ENCODE results near the gene TRMT6. TPM values are rescaled to one million over a fixed set of nuclear protein-coding genes. Genes with fewer than 3 reads are reported as not detected.

Gene TRMT6
- polyA plus RNA-seq, 1 donor (not counting 4 experiments of a cell fraction or from before 2014, with no cell fraction given) = 26.3 TPM

GRCh38 chr20:5969348-5969935 is 19.1 kb upstream of the TRMT6 start:
- Histone ChIP-seq H3K4me3 (ENCODE audit: control insufficient read depth in 2 of 3, extremely low read depth in 1 of 3, insufficient read depth in 2 of 3, low read depth in 1 of 3, low read length in 3 of 3) (no peak overlapping the region), H3K36me3 (ENCODE audit: control insufficient read depth in 2 of 2, extremely low read depth in 1 of 2, insufficient read depth in 2 of 2, low read length in 2 of 2) (peaks cover 0 to 2% of the 10 kb centered on the region in 2 experiments), H3K79me2 (ENCODE audit: control insufficient read depth, insufficient read depth, low read length) (no peaks in the 10 kb centered on the region), H3K4me2 (ENCODE audit: control insufficient read depth, extremely low read depth, insufficient read depth, low read depth, low read length) (no peak overlapping the region), H3K9me1 (ENCODE audit: control insufficient read depth, extremely low read depth, insufficient read depth, low read length) (no peaks in the 10 kb centered on the region), H3K4me1 (ENCODE audit: control insufficient read depth, extremely low read depth, insufficient read depth, low read length) (no peaks in the 10 kb centered on the region), H3K27me3 (ENCODE audit: control insufficient read depth, extremely low read depth, insufficient read depth, low read length) (no peaks in the 10 kb centered on the region), H2AFZ (ENCODE audit: control insufficient read depth, low read length) (no peak overlapping the region), H3K9ac (ENCODE audit: control insufficient read depth, extremely low read depth, insufficient read depth, low read length) (no peak overlapping the region), H3K27ac (ENCODE audit: control insufficient read depth, insufficient read depth, low read length) (no peak overlapping the region), H4K20me1 (ENCODE audit: control insufficient read depth, extremely low read depth, insufficient read depth, low read length) (no peaks in the 10 kb centered on the region), H3K9me3 (ENCODE audit: control insufficient read depth, low read depth, low read length) (no peaks in the 10 kb centered on the region)
- FAIRE-seq (no peak), DNase-seq (ENCODE audit: low read depth, low spot score) (no peak)
- dilution Hi-C loops (cut with MboI; ENCODE audit: extremely low pct_ligation_motif_present, low sequenced_read_pairs) = no loop called here
- TF ChIP-seq EZH2 (IDR thresholded peaks at IDR 0.05; ENCODE audit: low read length) (no peak), CTCF (optimal IDR thresholded peaks at IDR 0.05 in 1 of 3, IDR thresholded peaks at IDR 0.05 in 1 of 3, conservative IDR thresholded peaks at IDR 0.05 in 1 of 3; ENCODE audit: extremely low read depth in 1 of 3, insufficient read depth in 2 of 3, low read length in 3 of 3) (no peak)

- H3K4me1 ChIP-seq (ENCODE audit: control insufficient read depth, extremely low read depth, insufficient read depth, low read length) = no peaks in the 10 kb centered on the region
- H3K79me2 ChIP-seq (ENCODE audit: control insufficient read depth, insufficient read depth, low read length) = no peaks in the 10 kb centered on the region
- dilution Hi-C loops (cut with MboI; ENCODE audit: extremely low pct_ligation_motif_present, low sequenced_read_pairs) = no loop called here
- no peaks in the 10 kb centered on the region for H3K27me3 ChIP-seq (ENCODE audit: control insufficient read depth, extremely low read depth, insufficient read depth, low read length)
- no peaks in the 10 kb centered on the region for H4K20me1 ChIP-seq (ENCODE audit: control insufficient read depth, extremely low read depth, insufficient read depth, low read length)
- H3K9ac ChIP-seq (ENCODE audit: control insufficient read depth, extremely low read depth, insufficient read depth, low read length) = no peak overlapping the region
- peaks cover 0 to 2% of the 10 kb centered on the region in 2 experiments for H3K36me3 ChIP-seq (ENCODE audit: control insufficient read depth in 2 of 2, extremely low read depth in 1 of 2, insufficient read depth in 2 of 2, low read length in 2 of 2)
- H3K4me2 ChIP-seq (ENCODE audit: control insufficient read depth, extremely low read depth, insufficient read depth, low read depth, low read length) = no peak overlapping the region
- no peak overlapping the region for H3K27ac ChIP-seq (ENCODE audit: control insufficient read depth, insufficient read depth, low read length)
- no peaks in the 10 kb centered on the region for H3K9me1 ChIP-seq (ENCODE audit: control insufficient read depth, extremely low read depth, insufficient read depth, low read length)
- no peak for FAIRE-seq
- H3K4me3 ChIP-seq (ENCODE audit: control insufficient read depth in 2 of 3, extremely low read depth in 1 of 3, insufficient read depth in 2 of 3, low read depth in 1 of 3, low read length in 3 of 3) = no peak overlapping the region
- H3K9me3 ChIP-seq (ENCODE audit: control insufficient read depth, low read depth, low read length) = no peaks in the 10 kb centered on the region
- no peak for DNase-seq (ENCODE audit: low read depth, low spot score)
- no peak overlapping the region for H2AFZ ChIP-seq (ENCODE audit: control insufficient read depth, low read length)
- no peak for TF ChIP-seq CTCF (optimal IDR thresholded peaks at IDR 0.05 in 1 of 3, IDR thresholded peaks at IDR 0.05 in 1 of 3, conservative IDR thresholded peaks at IDR 0.05 in 1 of 3; ENCODE audit: extremely low read depth in 1 of 3, insufficient read depth in 2 of 3, low read length in 3 of 3)
These were observed 18.1 kb upstream of the TRMT6 start for GRCh38 chr20:5968462-5968861.

Data from keratinocyte (primary cell).